Measurements from ENCODE around the gene XG.
"Not testable (repeated sequence)": the region's sequence is repeated elsewhere in the genome, so short reads cannot be mapped to it uniquely, and the experiment has no call there.

XG gene

GRCh38 chrX:2740672-2741071, 11.2 kb upstream of the XG start:
- DNase-seq, result no peak

GRCh38 chrX:2741386-2741785, 10.5 kb upstream of the XG start:
- DNase-seq, result no peak

- not testable (repeated sequence) for DNase-seq
Measured at GRCh38 chrX:2746250-2746649, 5.6 kb upstream of the XG start.

- DNase-seq, result no peak
Measured at GRCh38 chrX:2748171-2748814, 3.5 kb upstream of the XG start.

- DNase-seq, result no peak
Measured at GRCh38 chrX:2748815-2749188, 3.0 kb upstream of the XG start.

- no peak for DNase-seq
Measured at GRCh38 chrX:2751291-2751690, 549 bp upstream of the XG start.

- not testable (repeated sequence) for DNase-seq
Measured at GRCh38 chrX:2752441-2752840, 601 bp downstream of the XG start.

GRCh38 chrX:2755163-2755715, 3.4 kb downstream of the XG start:
- not testable (repeated sequence) for DNase-seq

- no peak for DNase-seq
Measured at GRCh38 chrX:2756548-2756947, 4.7 kb downstream of the XG start.

GRCh38 chrX:2761246-2761645, 9.4 kb downstream of the XG start:
- no peak for DNase-seq

GRCh38 chrX:2762671-2763070, 10.8 kb downstream of the XG start:
- DNase-seq, result not testable (repeated sequence)

- not testable (repeated sequence) for DNase-seq
Measured at GRCh38 chrX:2764766-2765548, 13.1 kb downstream of the XG start.

- DNase-seq, result no peak
Measured at GRCh38 chrX:2765549-2765830, 13.7 kb downstream of the XG start.

- DNase-seq, result no peak
Measured at GRCh38 chrX:2766906-2767305, 15.1 kb downstream of the XG start.

- no peak for DNase-seq
Measured at GRCh38 chrX:2767631-2768455, 16.0 kb downstream of the XG start.

GRCh38 chrX:2769615-2770014, 17.8 kb downstream of the XG start:
- no peak for DNase-seq

- not testable (repeated sequence) for DNase-seq
Measured at GRCh38 chrX:2773166-2774055, 21.6 kb downstream of the XG start.

GRCh38 chrX:2774057-2774456, 22.2 kb downstream of the XG start:
- DNase-seq, result no peak

GRCh38 chrX:2774776-2775175, 22.9 kb downstream of the XG start:
- DNase-seq, result no peak

GRCh38 chrX:2780472-2781225, 28.8 kb downstream of the XG start:
- not testable (repeated sequence) for DNase-seq

GRCh38 chrX:2781226-2781571, 29.4 kb downstream of the XG start:
- DNase-seq, result no peak

GRCh38 chrX:2781698-2782097, 29.9 kb downstream of the XG start:
- DNase-seq, result no peak

All from activated T-cell treated with anti-CD3 and anti-CD28 coated beads, Interleukin-2, amount 50 U/mL, for 1 hour (primary cell).